Right atrium auricular region (tissue), 2 donors: ENCODE results near the gene GRB2. TPM values are rescaled to one million over a fixed set of nuclear protein-coding genes. Genes with fewer than 3 reads are reported as not detected.
A peak's percentile ranks its signal among the peaks of the same experiment; 100 is the strongest.

Experiments used
- DNase-seq: peaks from one replicate; pipeline ENCODE4 v3.0.0-alpha.2; 2019; ENCODE audit warnings: low spot score
- H3K27ac ChIP-seq, 2 donors: fragments of 200-600 bp; sonication (generic); 1 replicate in 1 of 2; 2 replicates in 1 of 2; pipeline ENCODE4 v1.5.1; 2016 to 2019
- H3K27me3 ChIP-seq, 2 donors: fragments of 200-600 bp; sonication (generic); one replicate each; pipeline versions ENCODE4 v1.5.1 to v1.6.0; 2017 to 2019
- H3K36me3 ChIP-seq: fragments of 200-600 bp; sonication (generic); one replicate; pipeline ENCODE4 v1.5.1; 2016
- H3K4me1 ChIP-seq, 2 donors: fragments of 200-600 bp; sonication (generic); one replicate each; pipeline versions ENCODE4 v1.5.1 to v1.6.0; 2017 to 2019
- H3K4me3 ChIP-seq, 2 donors: fragments of 200-600 bp; sonication (generic); 1 replicate in 1 of 2; 2 replicates in 1 of 2; pipeline ENCODE4 v1.5.1; 2017 to 2019; ENCODE audit warnings: mild to moderate bottlenecking in 1 of 2, moderate library complexity in 1 of 2
- H3K9me3 ChIP-seq, 2 donors: fragments of 200-600 bp; sonication (generic); one replicate each; pipeline ENCODE4 v1.5.1; 2019
- total RNA-seq, 2 donors: library from RNA; depleted of rRNA; stranded (reverse); fragments of >200 nt; gene quantifications; one replicate each; pipeline ENCODE4 v1.1.0, GENCODE V29; 2016
- TF ChIP-seq, protein P1 (sequence below), 2 donors: fragments of 200-600 bp; sonication (generic); IDR thresholded peaks; one replicate each; pipeline ENCODE4 v1.5.1; 2019; ENCODE audit warnings: antibody characterized with exemption in 2 of 2

Gene GRB2
- total RNA-seq, 2 donors from 2014 or later: 80.8 to 112 TPM

DNA sequence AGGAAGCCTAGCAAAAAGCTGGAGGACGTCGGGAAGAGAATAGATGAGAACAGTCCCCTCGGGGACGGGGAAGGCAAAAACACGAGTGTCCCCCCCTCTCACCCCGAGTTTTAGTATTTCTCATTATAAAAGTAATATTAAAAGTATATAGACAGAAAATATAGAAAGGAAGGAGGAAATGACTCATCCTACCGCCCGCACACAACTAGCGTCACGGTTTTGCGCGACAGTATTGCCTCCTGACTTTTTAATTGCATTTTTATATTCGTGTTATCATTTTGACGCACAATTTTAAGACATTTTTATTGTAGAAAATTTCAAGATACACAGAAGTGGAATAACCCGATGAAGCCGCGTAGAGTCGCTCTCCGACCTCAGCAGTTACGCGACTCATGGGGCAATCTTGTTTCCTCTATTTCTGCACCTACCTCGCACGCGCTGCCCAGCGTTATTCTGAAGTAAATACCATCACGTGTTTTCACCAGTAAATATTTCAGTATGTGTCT, 115.6 kb downstream of the GRB2 start:
- Histone ChIP-seq H3K36me3 (peaks cover 14% of the 10 kb centered on the region), H3K9me3 (no peaks in the 10 kb centered on the region), H3K4me1 (peaks cover 0 to 7% of the 10 kb centered on the region in 2 donors), H3K27me3 (no peaks in the 10 kb centered on the region), H3K27ac (peak overlapping the region; percentile 89 to 92), H3K4me3 (peak overlapping the region; percentile 48 to 85)
- TF ChIP-seq, protein P1, sequence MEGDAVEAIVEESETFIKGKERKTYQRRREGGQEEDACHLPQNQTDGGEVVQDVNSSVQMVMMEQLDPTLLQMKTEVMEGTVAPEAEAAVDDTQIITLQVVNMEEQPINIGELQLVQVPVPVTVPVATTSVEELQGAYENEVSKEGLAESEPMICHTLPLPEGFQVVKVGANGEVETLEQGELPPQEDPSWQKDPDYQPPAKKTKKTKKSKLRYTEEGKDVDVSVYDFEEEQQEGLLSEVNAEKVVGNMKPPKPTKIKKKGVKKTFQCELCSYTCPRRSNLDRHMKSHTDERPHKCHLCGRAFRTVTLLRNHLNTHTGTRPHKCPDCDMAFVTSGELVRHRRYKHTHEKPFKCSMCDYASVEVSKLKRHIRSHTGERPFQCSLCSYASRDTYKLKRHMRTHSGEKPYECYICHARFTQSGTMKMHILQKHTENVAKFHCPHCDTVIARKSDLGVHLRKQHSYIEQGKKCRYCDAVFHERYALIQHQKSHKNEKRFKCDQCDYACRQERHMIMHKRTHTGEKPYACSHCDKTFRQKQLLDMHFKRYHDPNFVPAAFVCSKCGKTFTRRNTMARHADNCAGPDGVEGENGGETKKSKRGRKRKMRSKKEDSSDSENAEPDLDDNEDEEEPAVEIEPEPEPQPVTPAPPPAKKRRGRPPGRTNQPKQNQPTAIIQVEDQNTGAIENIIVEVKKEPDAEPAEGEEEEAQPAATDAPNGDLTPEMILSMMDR (IDR thresholded peaks at IDR 0.05): no peak
- peak; percentile 80 for DNase-seq

DNA sequence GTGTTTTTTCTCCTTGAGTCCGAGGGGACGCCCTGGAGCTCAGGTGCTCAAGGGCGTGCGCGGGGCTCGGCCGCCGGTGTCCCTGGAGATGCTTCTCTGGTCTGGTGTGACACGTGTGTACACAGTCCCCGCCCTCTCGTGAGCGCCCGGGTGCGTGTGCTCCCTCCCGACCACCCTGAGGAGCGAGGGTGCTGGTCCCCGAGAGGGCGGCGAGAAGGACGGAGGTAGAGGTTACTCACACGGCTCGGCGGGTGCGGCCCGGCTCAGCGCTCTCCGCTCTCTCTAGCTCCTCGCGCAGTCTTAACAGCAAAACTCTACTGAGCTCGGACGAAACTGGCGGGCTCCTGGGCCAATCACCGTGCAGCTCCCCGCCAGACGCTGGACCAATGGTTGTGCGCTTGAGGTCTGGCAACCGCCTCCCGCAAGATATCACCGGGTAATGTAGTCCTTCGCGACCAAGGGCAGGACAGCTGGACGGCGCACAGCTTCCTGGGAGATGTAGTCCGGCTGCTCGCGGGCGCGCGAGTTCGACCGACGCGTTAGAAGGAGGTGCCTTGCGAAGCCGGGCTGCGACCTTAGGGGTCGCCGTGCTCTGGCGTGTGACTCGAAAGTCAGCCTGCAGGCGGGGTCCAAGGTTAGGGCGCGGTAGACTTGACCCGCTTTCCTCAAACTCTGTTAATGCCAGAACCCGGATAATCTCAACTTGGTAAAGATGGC, 116.2 kb downstream of the GRB2 start, which contains the start of gene SLC25A19:
TSS of gene SLC25A19 (minus strand) at position 319 of the 717 bp plus-strand sequence. CDS start 2,669 bp downstream, outside the sequence.
- H3K4me1 ChIP-seq: peaks cover 0 to 7% of the 10 kb centered on the region in 2 donors
- H3K27ac ChIP-seq: peak within 1 kb of the TSS; percentile 89 to 92
- TF ChIP-seq, protein P1 (IDR thresholded peaks at IDR 0.05): no peak
- H3K36me3 ChIP-seq: peaks cover 14% of the 10 kb centered on the region
- H3K27me3 ChIP-seq: no peaks in the 10 kb centered on the region
- peak within 1 kb of the TSS; percentile 48 to 85 for H3K4me3 ChIP-seq
- DNase-seq: peak; percentile 99
- H3K9me3 ChIP-seq: no peaks in the 10 kb centered on the region

DNA sequence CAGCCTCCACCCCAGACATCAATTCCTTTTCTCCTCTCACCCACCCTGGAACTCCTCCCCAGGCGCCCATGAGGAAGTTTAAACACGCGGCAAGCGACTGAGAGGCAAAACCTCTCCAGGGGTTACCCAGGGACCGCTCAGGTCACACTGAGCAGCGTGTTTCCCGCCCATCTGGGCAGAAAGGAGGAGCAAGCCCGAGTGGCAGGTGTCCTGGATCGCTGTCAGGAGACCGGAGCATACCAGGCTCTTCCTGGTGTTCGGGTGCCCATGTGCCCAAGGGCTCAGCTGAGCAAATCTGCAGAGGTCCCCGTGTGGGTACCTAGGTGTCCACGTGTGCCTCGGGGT, 116.7 kb downstream of the GRB2 start:
- Histone ChIP-seq H3K36me3 (peaks cover 14% of the 10 kb centered on the region), H3K4me1 (peaks cover 0 to 7% of the 10 kb centered on the region in 2 donors), H3K27ac (peak overlapping the region; percentile 89 to 92), H3K27me3 (no peaks in the 10 kb centered on the region), H3K9me3 (no peaks in the 10 kb centered on the region), H3K4me3 (peak overlapping the region; percentile 48 to 85)
- TF ChIP-seq, protein P1 (IDR thresholded peaks at IDR 0.05): no peak
- no peak for DNase-seq

DNA sequence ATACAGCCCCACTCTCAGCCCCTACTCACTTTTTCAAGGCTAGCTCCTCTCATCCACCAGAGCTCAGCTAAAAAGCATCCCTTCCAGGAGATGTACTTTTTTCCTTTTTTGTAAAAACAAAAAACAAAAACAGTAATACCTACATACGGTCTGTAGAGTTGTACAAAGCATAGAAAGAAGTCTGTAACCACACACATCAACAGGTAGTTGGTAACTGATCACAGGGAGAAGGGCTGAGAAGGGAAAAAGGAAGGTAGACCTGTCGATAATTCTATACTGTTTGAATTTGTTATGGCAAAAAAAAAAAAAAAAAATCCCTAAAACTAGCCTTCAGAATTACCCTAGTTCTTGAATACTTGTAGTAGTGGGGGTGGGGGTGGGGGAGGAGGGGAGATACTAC, 117.1 kb downstream of the GRB2 start:
- Histone ChIP-seq H3K36me3 (peaks cover 14% of the 10 kb centered on the region), H3K4me3 (peak overlapping the region; percentile 48 to 85), H3K4me1 (peaks cover 0 to 7% of the 10 kb centered on the region in 2 donors), H3K27ac (peak overlapping the region; percentile 89 to 92), H3K27me3 (no peaks in the 10 kb centered on the region), H3K9me3 (no peaks in the 10 kb centered on the region)
- TF ChIP-seq, protein P1 (IDR thresholded peaks at IDR 0.05): no peak
- DNase-seq: no peak

DNA sequence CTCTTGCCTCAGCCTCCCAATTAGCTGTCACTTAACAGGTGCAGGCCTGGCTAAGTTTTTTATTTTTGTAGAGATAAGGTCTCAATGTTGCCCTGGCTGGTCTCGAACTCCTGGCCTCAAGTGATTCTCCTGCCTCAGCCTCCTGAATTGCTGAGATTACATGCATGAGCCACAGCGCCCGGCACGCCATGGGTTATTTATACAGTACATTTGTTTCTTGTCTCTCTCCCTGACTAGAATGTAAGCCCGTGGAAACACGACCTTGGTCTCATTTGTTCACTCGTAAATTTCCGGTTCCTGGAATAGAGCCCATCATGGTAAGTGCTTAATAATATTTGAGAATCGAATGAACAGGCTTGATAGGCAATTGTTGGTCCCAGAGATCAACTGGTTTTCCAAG, 118.3 kb downstream of the GRB2 start:
- Histone ChIP-seq H3K4me3 (no peak overlapping the region), H3K27ac (no peak overlapping the region), H3K27me3 (no peaks in the 10 kb centered on the region), H3K9me3 (no peaks in the 10 kb centered on the region), H3K4me1 (peaks cover 0 to 7% of the 10 kb centered on the region in 2 donors), H3K36me3 (peaks cover 20% of the 10 kb centered on the region)
- TF ChIP-seq, protein P1 (IDR thresholded peaks at IDR 0.05): no peak
- no peak for DNase-seq
